Upper lobe of left lung (tissue), 6 donors: Measurements from ENCODE around the gene MED27. TPM values are rescaled to one million over a fixed set of nuclear protein-coding genes. Genes with fewer than 3 reads are reported as not detected.

ENCODE experiments used
- ATAC-seq, 2 donors: fragments of 200-7000 bp; cut with Tn5 transposase; one replicate each; pipeline ENCODE4 v1.9.1; 2022; ENCODE audit warnings: mild to moderate bottlenecking in 2 of 2, moderate library complexity in 2 of 2; ENCODE audit not compliant: low FRiP score in 2 of 2
- DNase-seq, 2 donors: peaks; one replicate each; pipeline ENCODE4 v3.0.0-alpha.2; 2019 to 2020
- H3K27ac ChIP-seq, 4 donors: fragments of 200-600 bp; sonication (generic); one replicate each; pipeline ENCODE4 v1.5.1; 2016 to 2019
- H3K27me3 ChIP-seq, 4 donors: fragments of 200-600 bp; sonication (generic); one replicate each; pipeline ENCODE4 v1.5.1; 2017 to 2019
- H3K36me3 ChIP-seq, 4 donors: fragments of 200-600 bp; sonication (generic); one replicate each; pipeline ENCODE4 v1.5.1; 2016 to 2019
- H3K4me1 ChIP-seq, 4 donors: fragments of 200-600 bp; sonication (generic); one replicate each; pipeline ENCODE4 v1.5.1; 2018 to 2019
- H3K4me3 ChIP-seq, 4 donors: fragments of 200-600 bp; sonication (generic); one replicate each; pipeline ENCODE4 v1.5.1; 2017 to 2019; ENCODE audit warnings: mild to moderate bottlenecking in 2 of 4, moderate library complexity in 1 of 4
- H3K9me3 ChIP-seq, 4 donors: fragments of 200-600 bp; sonication (generic); one replicate each; pipeline ENCODE4 v1.5.1; 2018 to 2019
- EP300 ChIP-seq, 4 donors: sonication (generic); formaldehyde crosslinking; IDR thresholded peaks; one replicate each; pipeline ENCODE4 v1.5.1; 2017; ENCODE audit warnings: antibody characterized with exemption in 4 of 4, control low read depth in 2 of 4
- POLR2A ChIP-seq, 4 donors: fragments of 450-650 bp; IDR thresholded peaks; one replicate each; pipeline ENCODE4 v1.5.1; 2016 to 2017; ENCODE audit warnings: antibody characterized with exemption in 4 of 4, mild to moderate bottlenecking in 2 of 4
- POLR2AphosphoS5 ChIP-seq, 2 donors: sonication (generic); formaldehyde crosslinking; IDR thresholded peaks; one replicate each; pipeline ENCODE4 v1.5.1; 2017; ENCODE audit warnings: antibody characterized with exemption in 2 of 2
- WGBS, 2 donors: methylation state at CpG; one replicate each; pipeline ENCODE4 v1.1.5; 2017 to 2018; 5-methylcytosine and 5-hydroxymethylcytosine counted together
- total RNA-seq, 6 donors: library from RNA; depleted of rRNA in 4 of 6; stranded (reverse); fragments of >200 nt in 4 of 6; gene quantifications; one replicate each; pipeline versions ENCODE4 v1.1.0 to v1.2.1, GENCODE V29; 2016 to 2021
- TF ChIP-seq, protein P1 (sequence below), 6 experiments: fragments of 450-650 bp in 4 of 6; fragments of 200-600 bp in 2 of 6; sonication (generic) in 2 of 6; IDR thresholded peaks; one replicate each; pipeline ENCODE4 v1.5.1; 2016 to 2019; ENCODE audit warnings: antibody characterized with exemption in 6 of 6
- donor health status: DM: no; HTN: no; CAD: no; lungs with moderate emphysema.
- donor health status: DM: no; HTN: yes; CAD: no; lungs with severe emphysema.

The MED27 gene
- total RNA-seq, 6 donors from 2014 or later = 4.9 to 24.2 (median 17.1) TPM

GRCh38 chr9:131875828-131876485 lies 203.7 kb downstream of the MED27 start:
- TF ChIP-seq, protein P1, sequence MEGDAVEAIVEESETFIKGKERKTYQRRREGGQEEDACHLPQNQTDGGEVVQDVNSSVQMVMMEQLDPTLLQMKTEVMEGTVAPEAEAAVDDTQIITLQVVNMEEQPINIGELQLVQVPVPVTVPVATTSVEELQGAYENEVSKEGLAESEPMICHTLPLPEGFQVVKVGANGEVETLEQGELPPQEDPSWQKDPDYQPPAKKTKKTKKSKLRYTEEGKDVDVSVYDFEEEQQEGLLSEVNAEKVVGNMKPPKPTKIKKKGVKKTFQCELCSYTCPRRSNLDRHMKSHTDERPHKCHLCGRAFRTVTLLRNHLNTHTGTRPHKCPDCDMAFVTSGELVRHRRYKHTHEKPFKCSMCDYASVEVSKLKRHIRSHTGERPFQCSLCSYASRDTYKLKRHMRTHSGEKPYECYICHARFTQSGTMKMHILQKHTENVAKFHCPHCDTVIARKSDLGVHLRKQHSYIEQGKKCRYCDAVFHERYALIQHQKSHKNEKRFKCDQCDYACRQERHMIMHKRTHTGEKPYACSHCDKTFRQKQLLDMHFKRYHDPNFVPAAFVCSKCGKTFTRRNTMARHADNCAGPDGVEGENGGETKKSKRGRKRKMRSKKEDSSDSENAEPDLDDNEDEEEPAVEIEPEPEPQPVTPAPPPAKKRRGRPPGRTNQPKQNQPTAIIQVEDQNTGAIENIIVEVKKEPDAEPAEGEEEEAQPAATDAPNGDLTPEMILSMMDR (IDR thresholded peaks at IDR 0.05) = no peak
- TF ChIP-seq EP300 (IDR thresholded peaks at IDR 0.05) (no peak), POLR2A (IDR thresholded peaks at IDR 0.05) (no peak)
- H3K27ac ChIP-seq = no peak overlapping the region
- H3K27me3 ChIP-seq = no peaks in the 10 kb centered on the region
- DNase-seq (no peak), ATAC-seq (no peak)
- H3K4me3 ChIP-seq = no peak overlapping the region
- H3K9me3 ChIP-seq = no peaks in the 10 kb centered on the region
- H3K4me1 ChIP-seq = no peaks in the 10 kb centered on the region
- 90 to 92% methylated on average over 17 of the region's 17 CpGs for WGBS, 2 donors
- H3K36me3 ChIP-seq = peaks cover 0 to 10% (median 3%) of the 10 kb centered on the region in 4 donors

DNA sequence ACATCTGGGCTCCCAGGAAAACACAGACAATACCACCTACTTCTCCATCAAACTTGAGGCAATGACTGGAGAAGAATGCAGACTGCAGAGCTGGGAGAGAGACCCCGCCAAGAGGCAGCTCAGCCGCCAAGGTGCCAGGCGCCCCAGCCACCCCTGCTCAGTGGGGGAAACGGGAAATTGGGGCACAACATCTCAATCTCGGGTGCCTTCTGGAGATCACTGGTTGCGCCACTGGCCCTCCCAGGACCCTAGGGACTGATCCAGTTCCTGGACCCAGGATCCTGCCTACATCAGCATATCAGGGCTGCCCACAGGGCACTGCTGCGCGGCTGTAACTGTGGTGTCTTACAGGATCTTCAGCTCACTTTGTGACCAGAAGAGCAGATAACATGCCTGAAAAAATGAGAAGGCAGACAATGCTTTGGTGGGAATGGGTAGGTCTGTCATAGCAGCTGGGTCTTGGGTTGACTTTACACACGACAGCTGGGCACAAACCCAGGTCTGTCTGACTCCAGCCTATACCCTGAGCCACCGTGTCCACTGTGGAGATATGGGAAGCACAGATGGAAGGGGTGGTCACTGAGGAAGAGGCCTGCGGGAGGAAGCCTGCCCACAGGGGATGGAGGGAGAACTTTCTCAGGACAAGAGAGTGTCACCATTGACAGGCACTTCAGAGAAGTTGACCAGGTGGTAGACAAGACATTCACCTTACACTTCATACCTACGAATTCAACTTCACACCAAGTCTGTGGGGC lies 204.6 kb downstream of the MED27 start:
- no peak overlapping the region for H3K4me3 ChIP-seq
- TF ChIP-seq POLR2A (IDR thresholded peaks at IDR 0.05) = no peak
- TF ChIP-seq, protein P1 (IDR thresholded peaks at IDR 0.05) = no peak
- TF ChIP-seq EP300 (IDR thresholded peaks at IDR 0.05) = no peak
- no peak for TF ChIP-seq POLR2AphosphoS5 (IDR thresholded peaks at IDR 0.05)
- H3K36me3 ChIP-seq = peaks cover 0 to 10% (median 3%) of the 10 kb centered on the region in 4 donors
- H3K9me3 ChIP-seq = no peaks in the 10 kb centered on the region
- no peaks in the 10 kb centered on the region for H3K4me1 ChIP-seq
- H3K27ac ChIP-seq = no peak overlapping the region
- no peaks in the 10 kb centered on the region for H3K27me3 ChIP-seq
- ATAC-seq = no peak
- no peak for DNase-seq
- 89 to 90% methylated on average over 4 to 12 of the region's 12 CpGs for WGBS, 2 donors

GRCh38 chr9:131874447-131874846 lies 205.2 kb downstream of the MED27 start:
- Histone ChIP-seq H3K4me3 (no peak overlapping the region), H3K27ac (no peak overlapping the region), H3K9me3 (no peaks in the 10 kb centered on the region), H3K4me1 (no peaks in the 10 kb centered on the region), H3K36me3 (peaks cover 0 to 9% (median under 1%) of the 10 kb centered on the region in 4 donors), H3K27me3 (no peaks in the 10 kb centered on the region)
- ATAC-seq = no peak
- WGBS, 2 donors = 91 to 92% methylated on average over 12 of the region's 12 CpGs
- no peak for DNase-seq
- TF ChIP-seq EP300 (IDR thresholded peaks at IDR 0.05) = no peak
- TF ChIP-seq, protein P1 (IDR thresholded peaks at IDR 0.05) = no peak
- TF ChIP-seq POLR2A (IDR thresholded peaks at IDR 0.05) = no peak
- TF ChIP-seq POLR2AphosphoS5 (IDR thresholded peaks at IDR 0.05) = no peak

DNA sequence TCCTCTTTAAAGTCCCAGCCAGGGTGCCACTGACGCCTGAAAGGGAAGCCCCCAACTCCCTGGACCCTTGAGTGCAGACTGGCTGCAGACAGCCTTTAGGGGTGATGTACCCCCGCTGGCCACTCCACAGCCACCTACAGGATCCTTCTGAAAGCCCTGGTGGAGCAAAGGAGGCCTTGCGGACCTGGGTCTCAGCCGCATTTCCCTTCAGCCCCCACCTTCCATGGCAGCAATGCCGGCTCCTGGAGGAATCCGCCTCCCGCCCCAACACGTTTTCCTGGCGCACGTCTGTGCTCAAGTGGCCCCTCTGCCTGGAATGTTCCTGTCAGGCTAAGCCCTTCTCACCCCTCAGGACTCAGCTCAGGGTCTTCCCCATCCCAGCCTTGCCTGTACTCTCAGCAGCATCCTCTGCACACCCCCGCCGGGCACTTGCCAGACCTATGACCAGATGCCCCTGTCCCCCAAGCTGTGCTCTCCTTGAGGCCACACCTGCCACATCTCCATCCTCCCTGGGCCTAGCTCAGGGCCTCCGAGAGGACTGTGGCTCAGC lies 205.7 kb downstream of the MED27 start:
- TF ChIP-seq EP300 (IDR thresholded peaks at IDR 0.05) (no peak), POLR2AphosphoS5 (IDR thresholded peaks at IDR 0.05) (no peak), POLR2A (IDR thresholded peaks at IDR 0.05) (no peak)
- TF ChIP-seq, protein P1 (IDR thresholded peaks at IDR 0.05) = no peak
- ATAC-seq (no peak), DNase-seq (no peak)
- Histone ChIP-seq H3K27me3 (no peaks in the 10 kb centered on the region), H3K27ac (no peak overlapping the region), H3K4me1 (no peaks in the 10 kb centered on the region), H3K4me3 (no peak overlapping the region), H3K36me3 (peaks cover 0 to 4% (median 0%) of the 10 kb centered on the region in 4 donors), H3K9me3 (no peaks in the 10 kb centered on the region)
- 86 to 94% methylated on average over 5 to 11 of the region's 13 CpGs for WGBS, 2 donors
